ENCODE measurements around the gene CYBC1. TPM values are rescaled to one million over a fixed set of nuclear protein-coding genes. Genes with fewer than 3 reads are reported as not detected.

Gene CYBC1
- total and polyA plus RNA-seq, 2 of the 8 experiments (the other 6 are each of a cell fraction or from before 2014, with no cell fraction given): 74.6 to 81.4 TPM

- H4K5ac ChIP-seq (ENCODE audit: insufficient read length, low read depth, low read length): no peak overlapping the region
- no peak overlapping the region for H3K56ac ChIP-seq (replicated peaks; ENCODE audit: insufficient read length, low read depth, low read length)
- no peaks in the 10 kb centered on the region for H3K9me3 ChIP-seq (ENCODE audit: insufficient read depth in 2 of 2, low read depth in 1 of 2, low read length in 1 of 2)
- no peak overlapping the region for H2BK15ac ChIP-seq (ENCODE audit: low read length)
- H4K91ac ChIP-seq (replicated peaks; ENCODE audit: insufficient read length, low read length): no peak overlapping the region
- H3K14ac ChIP-seq (ENCODE audit: insufficient read length): no peak overlapping the region
- no peak overlapping the region for H2BK120ac ChIP-seq (replicated peaks; ENCODE audit: low read depth, low read length)
- no peak for FAIRE-seq
- H2BK12ac ChIP-seq (ENCODE audit: low read depth, low read length): no peak overlapping the region
- no peak for DNase-seq (ENCODE audit: low read depth in 1 of 2, low spot score in 2 of 2)
- H3K4me3 ChIP-seq (ENCODE audit: extremely low read depth in 1 of 4, insufficient read depth in 2 of 4, low read depth in 3 of 4, low read length in 4 of 4): no peak overlapping the region
- H3K4me2 ChIP-seq (ENCODE audit: insufficient read depth in 1 of 2, low read depth in 2 of 2, low read length in 2 of 2): no peak overlapping the region
- no peak overlapping the region for H2BK5ac ChIP-seq (ENCODE audit: low read depth, low read length)
- H3K4ac ChIP-seq (replicated peaks; ENCODE audit: insufficient read length, low read depth, low read length): no peak overlapping the region
- H3K36me3 ChIP-seq (ENCODE audit: control insufficient read depth in 2 of 4, insufficient read depth in 4 of 4, low read length in 3 of 4): peaks cover 0 to 9% (median 2%) of the 10 kb centered on the region in 4 experiments; a peak in 2 of 8 replicates
- peak overlapping the region; percentile 14; the same call in 1 of the 2 replicates for H4K8ac ChIP-seq (ENCODE audit: extremely low read depth, insufficient read depth, low read length)
- no peaks in the 10 kb centered on the region for H3K79me1 ChIP-seq (ENCODE audit: low read depth, low read length)
- CTCF ChIA-PET (ENCODE audit: partially characterized antibody): interaction anchor here (0.5 to 3.7 kb wide), 5 partner anchors 10 to 133 kb away, joined by 3 to 16 read pairs (median 3); no protein-coding TSS in a partner anchor
- no peak overlapping the region for H2AK5ac ChIP-seq (ENCODE audit: low read depth, low read length)
- H3K23ac ChIP-seq (ENCODE audit: insufficient read length): no peak overlapping the region
- H3K18ac ChIP-seq (ENCODE audit: extremely low read depth, low read length): no peak overlapping the region
- no peaks in the 10 kb centered on the region for H3K23me2 ChIP-seq (ENCODE audit: low read depth, low read length)
- POLR2A ChIA-PET (ENCODE audit: partially characterized antibody): interaction anchor here (0.8 to 4.0 kb wide), 5 partner anchors 7 to 21 kb away, joined by 3 to 19 read pairs (median 4); no protein-coding TSS in a partner anchor
- H2AFZ ChIP-seq (ENCODE audit: low read length): no peak overlapping the region
- H3K27ac ChIP-seq (ENCODE audit: low read depth, low read length): no peak overlapping the region
- H3K27me3 ChIP-seq (replicated peaks in 1 of 4; ENCODE audit: control insufficient read depth in 3 of 4, extremely low read depth in 1 of 4, insufficient read depth in 3 of 4, low read length in 3 of 4): no peaks in the 10 kb centered on the region
- H3K9ac ChIP-seq (replicated peaks in 1 of 4; ENCODE audit: extremely low read depth in 1 of 4, low read depth in 3 of 4, low read length in 3 of 4): no peak overlapping the region
- peaks cover 0 to 9% (median 6%) of the 10 kb centered on the region in 4 experiments; a peak in 5 of 7 replicates for H3K4me1 ChIP-seq (replicated peaks in 1 of 4; ENCODE audit: control insufficient read depth in 3 of 4, insufficient read depth in 4 of 4, low read length in 3 of 4)
- 91% methylated on average over 34 of the region's 43 CpGs; no CpG with 5 or more reads in 1 of the 2 experiments for WGBS, 2 experiments (ENCODE audit: extremely low coverage in 1 of 2, insufficient coverage in 1 of 2, insufficient read length in 1 of 2, insufficient replicate concordance in 2 of 2, low coverage in 1 of 2, low lambda C conversion rate in 2 of 2, missing lambda C conversion rate in 1 of 2)
- H2BK20ac ChIP-seq (ENCODE audit: low read length): no peak overlapping the region
- H3K79me2 ChIP-seq (ENCODE audit: control insufficient read depth in 1 of 2, insufficient read depth in 2 of 2, low read length in 2 of 2): no peaks in the 10 kb centered on the region
- H4K20me1 ChIP-seq (replicated peaks in 1 of 2; ENCODE audit: control insufficient read depth in 1 of 2, insufficient read depth in 2 of 2, low read length in 2 of 2): peaks cover 0 to 1% of the 10 kb centered on the region in 2 experiments
- TF ChIP-seq FOSL1 (IDR thresholded peaks at IDR 0.05; ENCODE audit: insufficient read depth, low read depth, low read length) (no peak), ASH2L (IDR thresholded peaks at IDR 0.05; ENCODE audit: low read length) (no peak), EP300 (IDR thresholded peaks at IDR 0.05; ENCODE audit: borderline replicate concordance in 1 of 2, low read depth in 2 of 2, low read length in 2 of 2) (no peak), BCL11A (IDR thresholded peaks at IDR 0.05; ENCODE audit: low read depth in 2 of 2, low read length in 2 of 2) (no peak), CBX5 (IDR thresholded peaks at IDR 0.05; ENCODE audit: low read depth, low read length) (no peak), SIN3A (conservative IDR thresholded peaks at IDR 0.05 in 1 of 2, IDR thresholded peaks at IDR 0.05 in 1 of 2; ENCODE audit: low read depth in 1 of 2, low read length in 2 of 2) (no peak), SP4 (IDR thresholded peaks at IDR 0.05; ENCODE audit: low read length) (no peak), TAF7 (optimal IDR thresholded peaks at IDR 0.05; ENCODE audit: borderline replicate concordance, low read depth, low read length) (no peak)
- TF ChIP-seq, protein P1, sequence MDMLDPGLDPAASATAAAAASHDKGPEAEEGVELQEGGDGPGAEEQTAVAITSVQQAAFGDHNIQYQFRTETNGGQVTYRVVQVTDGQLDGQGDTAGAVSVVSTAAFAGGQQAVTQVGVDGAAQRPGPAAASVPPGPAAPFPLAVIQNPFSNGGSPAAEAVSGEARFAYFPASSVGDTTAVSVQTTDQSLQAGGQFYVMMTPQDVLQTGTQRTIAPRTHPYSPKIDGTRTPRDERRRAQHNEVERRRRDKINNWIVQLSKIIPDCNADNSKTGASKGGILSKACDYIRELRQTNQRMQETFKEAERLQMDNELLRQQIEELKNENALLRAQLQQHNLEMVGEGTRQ (IDR thresholded peaks at IDR 0.05; ENCODE audit: low read length): no peak
These were observed 14.7 kb downstream of the CYBC1 start for GRCh38 chr17:82435601-82436583.

All from H1 (cell line).